CD4-positive, alpha-beta T cell treated with Interleukin-10 for 1 hour (primary cell): ENCODE results near the gene POLR2C.
A peak's percentile ranks its signal among the peaks of the same experiment; 100 is the strongest.

ENCODE experiments used
- DNase-seq: peaks from one replicate; pipeline ENCODE4 v3.0.0-alpha.2; 2020

The POLR2C gene

DNA sequence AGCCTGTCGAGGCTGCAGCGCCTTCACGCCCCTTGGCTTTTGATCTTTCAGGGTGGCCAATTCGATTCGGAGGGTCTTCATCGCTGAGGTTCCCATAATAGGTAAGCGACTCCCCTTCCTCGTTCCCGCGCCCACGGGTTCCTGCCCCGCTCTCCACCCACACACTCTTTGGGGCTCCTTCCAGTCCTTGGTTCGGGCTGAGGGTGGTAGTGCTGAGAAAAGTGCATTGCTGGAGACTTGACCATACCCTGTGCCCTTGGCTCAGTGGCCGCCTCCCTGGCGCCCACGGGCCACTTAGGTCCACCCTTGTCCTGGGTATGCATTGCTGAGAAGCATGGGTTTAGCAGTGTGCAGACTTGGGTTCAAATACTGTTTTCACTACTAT is 491 bp downstream of the POLR2C start:
- DNase-seq: no peak

DNA sequence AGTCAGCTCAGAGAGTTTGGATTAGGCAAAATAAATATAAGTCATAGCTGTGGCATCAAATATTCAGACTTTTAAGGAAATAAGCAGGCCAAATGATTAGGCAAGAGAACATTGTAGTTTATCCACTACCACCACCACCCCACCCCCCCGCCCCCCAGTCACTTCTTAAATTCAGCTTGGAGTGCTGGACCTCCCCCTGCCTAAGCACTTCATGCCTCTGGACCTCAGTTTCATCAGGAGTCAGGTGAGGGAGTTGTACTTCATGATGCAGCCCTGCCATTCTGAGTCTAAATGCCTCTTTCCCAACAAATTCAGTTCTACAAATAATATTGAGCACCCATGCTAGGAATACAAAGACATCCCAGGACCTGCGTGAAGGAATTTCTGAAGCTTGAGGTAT is 2.0 kb downstream of the POLR2C start:
- DNase-seq: no peak

DNA sequence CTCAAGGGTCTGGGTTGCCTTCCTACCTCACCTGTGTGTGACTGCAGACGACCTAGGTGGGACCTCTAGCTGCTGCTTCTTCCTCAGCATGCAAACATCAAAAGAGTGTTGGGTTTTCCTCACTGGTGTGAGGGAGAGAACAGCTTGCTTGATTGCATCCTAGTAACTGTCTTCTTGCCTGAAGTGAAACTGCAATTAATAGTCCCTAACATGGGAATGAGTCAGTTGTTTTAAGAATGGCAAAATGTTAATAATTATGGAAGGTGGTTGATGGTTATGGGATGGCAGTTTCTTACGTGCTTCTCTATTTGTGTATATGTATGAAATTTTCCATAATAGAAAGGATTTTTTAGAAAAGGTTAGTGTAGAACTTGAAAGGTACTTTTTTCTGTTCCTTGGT is 5.9 kb downstream of the POLR2C start:
- DNase-seq: no peak

DNA sequence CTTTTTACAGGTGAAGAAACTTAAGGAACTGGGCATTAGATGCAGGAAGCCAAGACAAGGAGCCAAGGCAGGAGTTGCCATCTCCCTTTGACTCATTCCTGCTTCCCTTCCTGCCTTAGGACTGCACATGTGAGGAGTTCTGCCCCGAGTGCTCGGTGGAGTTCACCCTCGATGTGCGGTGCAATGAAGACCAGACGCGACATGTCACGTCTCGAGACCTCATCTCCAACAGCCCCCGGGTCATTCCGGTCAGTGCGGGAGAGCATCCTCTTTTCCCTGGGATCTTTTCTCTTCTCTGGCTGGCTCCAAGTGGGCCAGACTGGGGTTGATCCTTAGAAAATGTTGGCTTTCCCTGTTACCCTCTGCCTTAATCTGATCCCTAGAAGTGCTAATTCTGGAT is 6.6 kb downstream of the POLR2C start:
- DNase-seq: no peak

DNA sequence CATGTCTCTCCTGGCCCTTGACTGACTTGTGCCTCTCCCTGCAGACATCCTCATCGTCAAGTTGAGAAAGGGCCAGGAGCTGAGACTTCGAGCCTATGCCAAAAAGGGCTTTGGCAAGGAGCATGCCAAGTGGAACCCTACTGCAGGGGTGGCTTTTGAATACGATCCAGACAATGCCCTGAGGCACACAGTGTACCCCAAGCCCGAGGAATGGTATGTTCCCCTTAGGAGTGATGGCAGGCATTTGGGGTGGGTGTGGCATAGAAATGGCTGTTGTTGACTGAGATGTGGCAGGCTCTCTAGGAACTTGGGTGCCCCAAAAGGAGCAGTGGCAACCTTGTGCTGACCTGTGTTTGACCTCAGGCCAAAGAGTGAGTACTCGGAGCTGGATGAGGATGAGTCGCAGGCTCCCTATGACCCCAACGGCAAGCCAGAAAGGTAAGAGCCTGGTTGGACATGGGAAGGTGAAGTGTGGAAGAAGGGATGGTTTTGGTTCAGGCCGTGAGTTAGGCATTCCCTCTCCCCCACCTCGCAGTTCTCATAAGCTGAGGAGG is 7.5 kb downstream of the POLR2C start:
- DNase-seq: no peak

DNA sequence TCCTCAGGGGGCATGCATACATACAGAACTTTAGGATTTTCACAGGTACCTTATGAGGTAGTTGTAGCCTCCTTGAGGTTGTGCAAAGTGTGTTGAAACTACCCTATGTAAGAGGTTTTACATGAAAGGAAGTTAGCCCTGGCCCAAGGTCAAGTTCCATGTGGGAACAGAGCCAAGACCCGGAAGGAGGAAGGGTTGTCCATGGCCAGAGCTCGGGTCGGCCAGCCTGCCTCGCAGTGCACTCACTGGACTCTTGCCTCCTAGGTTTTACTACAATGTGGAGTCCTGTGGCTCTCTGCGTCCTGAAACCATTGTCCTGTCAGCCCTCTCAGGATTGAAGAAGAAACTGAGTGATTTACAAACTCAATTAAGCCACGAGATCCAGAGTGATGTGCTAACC is 8.2 kb downstream of the POLR2C start:
- DNase-seq: no peak

DNA sequence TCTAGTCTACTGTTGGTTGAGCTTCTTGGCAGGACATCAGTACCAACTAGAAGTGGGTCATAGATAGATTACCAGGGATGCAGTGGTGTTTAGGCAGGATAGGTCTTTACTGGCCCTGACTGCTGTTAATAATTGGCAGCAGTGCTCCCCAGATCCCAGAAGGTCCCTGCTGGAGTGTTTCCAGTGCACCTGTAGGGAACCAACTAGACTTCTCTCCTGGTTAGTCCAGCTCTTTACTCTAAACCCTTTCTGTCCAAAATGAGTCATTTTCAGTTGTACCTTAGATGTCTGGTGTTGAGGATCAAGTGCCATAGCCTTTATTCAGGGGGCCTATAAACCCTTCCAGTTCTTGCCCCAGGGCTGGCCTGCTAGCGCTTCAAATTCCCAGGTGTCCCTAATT is 8.7 kb downstream of the POLR2C start:
- DNase-seq: no peak

DNA sequence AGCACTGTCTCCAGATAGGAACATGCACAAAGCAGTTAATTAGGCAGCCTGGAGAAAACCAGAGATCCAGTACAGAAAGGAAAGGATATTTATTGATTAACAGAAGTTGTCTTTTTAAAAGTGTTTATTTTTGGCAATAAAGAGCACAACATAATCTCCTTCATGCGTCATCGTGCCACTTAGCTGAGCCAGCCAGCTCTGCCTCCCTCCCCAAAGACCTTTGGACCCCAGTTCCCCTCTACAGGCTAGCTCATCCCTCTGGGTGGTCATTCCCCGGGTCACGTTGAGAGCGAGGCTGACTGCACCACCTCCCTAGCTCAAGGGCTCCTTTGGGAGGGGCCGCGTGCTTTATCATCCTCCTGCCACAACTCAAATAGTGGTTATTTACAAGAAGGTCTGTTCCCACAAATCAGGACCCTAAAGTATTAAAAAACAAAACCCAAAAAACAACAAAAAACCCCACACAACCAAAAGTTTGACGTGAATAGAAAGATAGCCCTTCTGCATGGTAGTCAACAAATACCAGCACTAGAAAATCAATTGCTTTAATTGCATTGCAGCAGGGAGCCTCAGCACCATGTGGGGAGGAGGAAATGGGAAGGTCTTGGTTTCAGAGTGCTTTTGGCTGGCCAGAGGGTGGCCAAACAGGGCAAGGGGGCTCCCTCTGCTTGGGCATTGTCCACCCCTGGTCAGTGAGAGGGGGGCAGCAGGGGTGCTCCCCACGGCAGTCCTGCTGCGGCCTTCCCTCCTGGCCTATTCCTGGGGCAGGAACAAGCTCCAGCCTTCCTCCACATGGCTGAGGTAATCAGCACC is 9.6 kb downstream of the POLR2C start:
- no peak for DNase-seq

DNA sequence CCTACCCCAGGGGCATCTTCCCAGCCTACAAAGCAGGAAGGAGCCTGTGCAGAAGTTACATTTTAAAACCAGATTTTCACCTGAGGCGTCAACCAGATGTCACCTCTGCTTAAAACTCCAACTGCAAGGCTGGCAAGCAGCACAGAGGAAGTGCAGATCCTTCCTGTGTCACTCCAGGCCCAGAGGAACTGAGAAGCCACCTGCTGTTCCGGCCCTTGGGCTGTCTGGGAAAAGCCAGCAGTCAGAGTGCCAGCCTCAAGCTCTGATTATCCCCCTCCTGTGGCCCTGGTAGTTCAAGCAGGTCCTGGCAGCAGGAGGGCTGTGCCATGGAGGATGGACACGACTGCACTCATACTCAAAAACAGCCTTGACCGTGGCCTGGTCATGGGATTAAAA is 10.2 kb downstream of the POLR2C start:
- no peak for DNase-seq

DNA sequence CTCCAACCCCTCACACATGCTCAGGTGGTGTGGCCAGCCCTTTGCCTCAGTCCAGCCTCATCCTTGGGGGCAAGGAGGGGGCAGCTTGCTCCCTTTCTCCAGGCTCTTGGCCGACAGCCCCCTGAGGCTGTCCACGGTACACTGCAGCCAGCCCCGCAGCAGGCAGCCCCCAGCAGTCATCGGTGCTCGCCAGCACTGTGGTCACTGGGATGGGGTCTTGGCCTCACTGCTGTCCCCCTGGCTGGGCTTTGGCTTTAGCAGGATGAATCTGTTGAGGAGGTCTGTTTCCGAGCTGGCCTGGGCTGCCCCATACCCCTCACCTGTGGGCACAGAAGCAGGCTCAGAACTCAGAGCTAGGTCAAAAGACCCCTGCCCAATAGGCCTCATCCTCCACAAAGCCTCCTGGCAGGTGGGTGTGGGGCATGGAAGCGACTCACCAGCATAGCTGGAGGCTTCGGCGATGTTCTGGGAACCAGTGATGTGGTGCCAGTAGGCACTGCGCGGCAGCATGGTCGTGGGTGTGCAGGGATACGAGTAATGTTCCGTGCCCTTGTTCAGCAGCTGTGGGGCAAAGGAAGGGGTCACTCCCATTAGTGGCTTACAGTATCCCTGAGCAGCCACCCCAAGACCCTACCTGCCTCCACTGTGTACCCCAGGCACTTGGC is 10.8 kb downstream of the POLR2C start:
- DNase-seq: no peak

DNA sequence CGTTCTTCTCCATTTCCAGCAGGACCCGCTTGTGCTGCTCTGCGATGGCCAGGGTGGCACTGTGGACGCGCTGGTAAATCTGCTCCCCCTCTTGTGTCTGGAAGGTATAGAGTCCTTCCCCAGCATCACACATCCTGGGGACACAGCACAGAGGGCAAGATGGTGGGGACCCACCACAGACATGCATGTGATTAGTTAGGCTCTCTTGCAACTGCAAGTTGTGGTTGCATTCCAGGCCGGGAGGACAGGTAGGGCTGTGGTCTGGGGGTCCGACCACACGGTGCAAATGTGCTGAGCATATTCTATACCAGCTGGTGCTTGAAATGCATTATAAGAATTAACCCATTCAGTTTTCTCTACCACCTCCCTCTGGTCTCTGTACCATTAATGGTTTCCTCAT is 11.4 kb downstream of the POLR2C start:
- no peak for DNase-seq

DNA sequence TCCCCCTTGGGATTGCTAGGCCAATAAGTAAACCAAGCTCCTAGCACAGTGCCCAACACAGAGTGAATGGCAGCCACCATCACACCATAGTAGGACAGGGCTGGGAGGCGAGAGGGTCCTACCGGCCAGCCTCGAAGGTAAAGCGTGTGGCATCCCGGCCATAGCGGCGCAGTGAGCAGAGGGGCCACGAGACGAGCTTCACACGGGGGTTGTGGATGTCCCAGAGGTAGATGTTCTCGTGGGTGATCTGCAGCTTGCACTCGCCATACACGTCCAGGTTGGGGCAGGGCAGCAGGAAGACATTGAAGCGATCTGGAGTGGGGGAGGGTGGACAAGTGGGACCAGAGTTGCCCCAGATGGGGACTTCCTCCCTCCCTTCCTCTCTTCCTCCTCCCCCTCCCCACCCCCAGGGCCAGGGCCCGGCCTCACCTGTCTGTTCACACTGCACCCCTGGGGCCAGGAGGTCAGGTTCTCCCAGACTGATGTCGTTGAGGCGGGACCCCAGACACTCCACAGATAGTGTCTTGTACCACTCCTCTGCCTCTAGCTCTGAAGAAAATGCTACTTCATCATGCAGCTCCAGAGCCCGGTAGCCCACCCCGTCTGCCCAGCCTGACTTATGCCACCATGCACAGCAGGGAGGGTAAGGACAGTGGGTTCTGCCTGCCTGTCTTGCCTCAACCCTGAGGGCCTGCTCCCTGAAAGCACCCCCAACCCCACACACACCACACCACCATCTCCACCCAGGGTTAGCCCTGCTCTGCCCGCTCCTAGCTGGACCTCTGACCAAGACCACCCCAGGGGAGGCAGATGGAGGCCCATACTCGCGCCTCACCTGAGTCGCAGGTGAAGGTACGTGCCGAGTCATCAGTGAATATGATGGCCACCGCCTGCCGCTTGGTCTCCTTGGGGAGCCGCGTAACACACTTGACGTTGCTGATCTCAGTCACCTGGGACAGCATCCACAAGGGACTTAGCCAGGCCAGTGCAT is 12.5 kb downstream of the POLR2C start:
- no peak for DNase-seq

DNA sequence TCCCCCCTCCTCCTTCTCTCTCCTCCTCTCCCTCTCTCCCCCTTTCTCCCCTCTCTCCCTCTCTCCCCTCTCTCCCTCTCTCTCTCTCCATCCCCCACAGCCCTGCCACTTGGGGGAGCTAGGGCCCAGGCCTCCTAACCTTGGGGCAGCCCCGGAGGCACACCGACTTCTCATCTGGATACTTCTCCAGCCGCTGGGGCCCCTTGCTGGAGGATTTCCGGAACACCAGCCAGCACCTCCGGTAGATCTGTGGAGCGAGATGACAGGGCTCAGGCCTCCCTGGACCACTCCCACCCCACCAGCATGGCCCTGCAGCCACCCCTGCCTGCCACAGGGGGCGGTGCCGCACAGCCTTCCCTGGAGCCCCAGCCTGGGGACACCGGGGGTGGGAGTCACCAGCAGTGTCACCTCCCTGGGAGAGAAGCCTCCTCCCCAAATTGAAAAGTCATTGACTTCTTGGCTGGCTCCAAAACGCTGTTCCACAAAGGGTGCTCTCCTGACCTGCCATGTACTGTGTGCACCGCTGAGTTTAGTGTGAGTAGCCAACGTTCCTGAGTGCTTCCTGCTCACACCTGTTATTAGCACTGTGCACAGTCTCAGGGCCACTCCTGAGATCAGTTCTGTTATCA is 13.3 kb downstream of the POLR2C start:
- DNase-seq: peak; percentile 81

DNA sequence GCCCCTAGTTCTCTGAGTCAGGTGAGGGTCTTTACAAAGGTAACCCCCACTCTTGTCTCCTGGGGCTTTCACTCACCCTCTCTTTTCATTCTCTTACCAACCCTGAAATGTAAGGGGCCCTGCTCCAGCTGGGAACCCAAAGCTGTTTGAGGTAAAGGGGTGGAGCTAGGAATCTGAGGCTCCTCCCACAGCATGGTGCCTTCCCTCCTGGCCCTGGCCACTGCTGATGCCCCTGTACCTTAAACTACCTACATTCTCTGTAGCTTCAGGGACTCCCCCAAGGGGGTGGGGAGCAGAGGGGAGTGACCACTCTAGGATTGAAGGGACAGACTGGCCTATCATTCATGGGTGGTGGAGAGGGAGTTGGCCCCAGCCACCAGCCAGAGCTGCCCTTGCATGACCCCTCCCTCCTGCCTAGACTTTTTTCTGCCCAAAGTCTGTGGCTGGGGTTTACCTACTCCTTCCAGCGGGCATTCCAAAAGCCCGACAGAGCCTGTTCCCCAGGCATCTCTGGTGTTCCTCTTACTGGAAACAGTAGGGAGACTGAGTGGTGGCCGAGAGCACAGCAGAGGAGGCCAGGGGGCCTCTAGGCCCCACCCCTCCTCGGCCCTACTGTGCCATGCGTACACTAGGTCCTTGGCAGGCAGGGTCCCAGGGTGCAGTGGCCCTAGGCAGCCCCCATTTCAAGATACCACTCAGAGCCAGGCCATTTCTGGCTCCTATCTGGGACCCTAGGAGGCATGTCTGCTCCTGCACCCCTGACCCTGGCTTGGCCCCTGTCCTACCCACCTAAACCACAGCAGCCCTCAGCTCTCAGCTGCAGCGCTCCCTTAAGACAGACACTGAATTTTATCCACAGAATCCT is 14.3 kb downstream of the POLR2C start:
- no peak for DNase-seq

DNA sequence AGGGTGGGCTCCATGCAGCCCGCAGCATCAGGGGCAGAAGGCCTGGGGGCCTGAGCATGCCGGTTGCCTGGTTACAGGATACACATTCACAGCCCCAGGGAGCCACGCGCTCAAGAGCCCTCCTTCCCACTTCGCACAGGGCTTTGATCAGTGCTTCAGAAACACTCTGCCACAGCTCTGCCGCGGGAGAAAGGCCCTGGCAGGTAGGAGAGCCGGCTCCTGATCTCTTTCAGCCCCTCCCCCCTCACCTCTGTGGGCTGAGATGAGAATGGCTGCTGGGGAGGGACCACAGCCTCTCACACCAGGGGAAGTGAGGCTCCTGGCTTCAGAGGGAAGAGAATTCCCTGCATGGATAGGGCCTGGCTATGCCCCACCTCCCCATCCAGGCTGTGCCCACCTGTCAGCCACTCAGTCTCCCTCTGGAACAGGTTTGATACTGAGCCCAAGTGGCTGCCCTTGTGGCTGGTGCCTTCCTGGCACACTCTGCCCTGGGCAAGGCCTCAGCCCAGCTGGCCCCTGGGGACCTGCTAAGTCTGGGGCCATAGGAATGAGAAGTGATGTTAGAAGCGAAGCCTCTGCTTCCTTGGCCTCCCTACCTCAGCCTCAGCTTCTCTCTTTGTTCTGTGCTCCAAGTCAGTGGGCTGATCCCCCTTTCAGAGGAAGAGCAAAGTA is 15.2 kb downstream of the POLR2C start:
- DNase-seq: no peak

DNA sequence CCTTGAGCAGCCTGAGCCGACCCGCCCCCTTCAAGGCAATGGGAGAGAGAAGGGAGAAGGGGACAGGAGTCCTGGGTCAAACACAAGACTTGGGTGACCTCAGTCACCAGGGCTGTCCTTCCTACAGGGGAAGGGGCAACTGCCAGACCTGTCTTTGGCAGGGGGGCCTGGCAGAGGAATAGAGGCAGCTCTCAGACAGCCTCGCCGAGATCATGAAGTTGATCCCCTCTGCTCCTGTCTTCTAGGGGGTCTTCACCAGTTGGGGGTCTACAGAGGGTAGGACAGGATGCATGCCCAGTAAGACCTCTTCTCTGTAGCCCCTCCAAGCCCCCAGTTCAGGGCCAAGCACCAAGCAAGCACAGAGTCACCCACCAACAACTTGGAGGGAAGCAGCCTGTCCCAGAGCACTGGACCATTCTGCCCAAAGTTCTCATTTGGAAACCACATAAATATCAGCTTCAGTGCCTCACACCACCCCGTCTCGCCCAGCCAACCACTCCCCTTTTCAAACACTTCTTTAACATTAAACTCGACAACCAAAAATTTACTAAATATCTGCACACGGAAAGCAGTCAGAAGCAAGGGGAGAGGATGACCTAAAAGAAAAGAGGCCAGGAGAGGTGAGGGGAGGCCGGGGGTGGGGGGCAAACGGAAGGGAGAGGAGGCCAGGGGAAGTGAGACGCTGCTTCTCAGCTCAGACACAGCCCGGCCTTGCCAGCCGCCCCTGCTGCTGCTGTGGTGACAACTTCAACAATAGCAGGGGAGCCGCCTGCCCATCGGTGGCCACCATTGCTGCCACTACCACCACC is 16.1 kb downstream of the POLR2C start:
- DNase-seq: no peak

DNA sequence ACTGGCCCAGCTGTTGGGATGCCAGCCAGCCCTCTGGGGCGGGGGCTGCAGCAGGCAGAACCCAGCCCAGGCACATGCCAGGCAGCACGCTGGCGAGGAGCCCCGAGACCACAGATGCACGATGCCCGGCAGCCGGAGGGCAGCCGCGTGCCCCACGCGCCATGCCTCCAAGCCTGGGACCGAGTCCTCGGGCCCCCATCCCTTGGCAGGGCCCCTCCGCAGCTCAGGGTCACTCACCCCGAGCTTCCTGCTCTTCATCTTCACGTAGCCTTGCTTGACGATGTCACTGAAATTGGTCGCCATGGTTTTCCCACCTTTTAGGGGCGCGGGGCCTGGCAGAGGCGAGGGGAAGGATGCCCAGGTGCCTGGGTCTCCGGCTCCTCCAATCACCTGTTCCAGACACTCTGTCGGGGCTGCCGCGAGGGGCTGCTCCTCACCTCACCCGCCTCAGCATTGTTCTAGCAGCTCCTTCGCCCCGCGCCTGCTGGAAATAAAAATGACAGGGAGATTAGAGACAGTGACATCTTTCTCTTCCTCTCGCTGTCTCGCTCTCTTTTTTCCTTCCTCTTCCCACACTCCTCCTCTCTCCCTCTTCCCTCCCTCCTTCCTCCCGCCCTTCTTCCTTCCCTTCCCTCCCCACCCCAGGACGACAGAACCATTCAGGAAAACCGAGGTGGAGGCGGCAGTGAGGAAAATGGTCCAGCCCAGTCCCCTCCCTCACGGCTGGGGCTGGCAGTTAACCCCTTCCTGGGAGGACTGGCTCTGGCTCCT is 16.9 kb downstream of the POLR2C start:
- DNase-seq: no peak

DNA sequence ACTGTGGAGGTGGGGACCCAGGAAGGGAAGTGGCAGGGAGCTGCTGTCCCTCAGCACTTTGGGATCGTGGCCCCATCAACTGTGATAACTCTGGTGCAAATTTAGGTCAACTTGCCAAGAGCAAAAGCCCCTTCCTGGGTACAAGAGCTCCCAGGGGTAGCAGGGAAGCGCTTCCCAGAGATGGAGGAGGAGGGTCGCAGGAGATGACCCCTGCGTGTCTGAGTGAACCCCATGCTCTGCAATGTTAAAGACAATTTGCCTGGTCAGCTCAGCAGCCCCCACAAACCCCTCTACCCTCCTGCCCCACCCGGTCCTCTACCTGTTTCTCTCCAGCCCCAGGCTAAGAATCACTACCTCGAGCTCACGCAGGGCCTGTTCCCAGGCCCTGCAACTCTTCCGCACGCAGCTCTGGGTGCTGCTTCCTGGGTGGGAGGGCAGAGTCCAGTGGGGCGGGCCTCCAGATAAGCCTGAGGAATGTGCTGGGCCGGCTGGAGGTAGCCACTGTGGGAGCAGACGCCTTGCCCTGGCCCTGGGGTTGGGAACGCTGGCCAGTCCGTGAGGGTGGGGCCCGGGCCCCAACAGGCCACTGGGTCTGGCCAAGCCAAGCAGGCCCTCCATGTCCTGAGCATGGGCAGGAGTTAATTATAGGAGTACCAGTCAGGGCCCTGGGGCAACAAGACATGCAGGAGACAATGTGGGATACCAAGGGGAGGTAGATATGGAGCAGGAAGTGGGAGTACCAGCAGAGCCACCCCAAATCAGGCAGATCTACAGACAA is 17.7 kb downstream of the POLR2C start:
- DNase-seq: no peak
